Activated naive CD4-positive, alpha-beta T cell treated with anti-CD3 and anti-CD28 coated beads, Interleukin-2, amount 50 U/mL, for 72 hours (primary cell): ENCODE data around the gene USF1. TPM values are rescaled to one million over a fixed set of nuclear protein-coding genes. Genes with fewer than 3 reads are reported as not detected.

ENCODE experiments used
- ATAC-seq, 2 donors: fragments of 150-1000 bp; cut with Tn5 transposase; 2 replicates each; pipeline ENCODE4 v1.10.0; 2021; ENCODE audit warnings: mild to moderate bottlenecking in 2 of 2, moderate library complexity in 2 of 2
- DNase-seq, 2 donors: peaks; one replicate each; pipeline ENCODE4 v3.0.0; 2021 to 2022; ENCODE audit warnings: low spot score in 2 of 2
- H3K27ac Mint-ChIP-seq, 2 donors: one replicate each; pipeline ENCODE4 v1.8.0; 2022; ENCODE audit warnings: mild to moderate bottlenecking in 2 of 2, mixed read lengths in 2 of 2
- H3K36me3 Mint-ChIP-seq, 2 donors: one replicate each; pipeline ENCODE4 v1.8.0; 2022; ENCODE audit warnings: mixed read lengths in 2 of 2
- H3K9me3 Mint-ChIP-seq, 2 donors: one replicate each; pipeline ENCODE4 v1.8.0; 2022; ENCODE audit warnings: mixed read lengths in 2 of 2
- total RNA-seq, 2 donors: library from RNA; stranded (reverse); gene quantifications; one replicate each; pipeline ENCODE4 v1.2.3, GENCODE V29; 2022

Gene USF1
- total RNA-seq, 2 donors from 2014 or later = 50.8 to 90.6 TPM

DNA sequence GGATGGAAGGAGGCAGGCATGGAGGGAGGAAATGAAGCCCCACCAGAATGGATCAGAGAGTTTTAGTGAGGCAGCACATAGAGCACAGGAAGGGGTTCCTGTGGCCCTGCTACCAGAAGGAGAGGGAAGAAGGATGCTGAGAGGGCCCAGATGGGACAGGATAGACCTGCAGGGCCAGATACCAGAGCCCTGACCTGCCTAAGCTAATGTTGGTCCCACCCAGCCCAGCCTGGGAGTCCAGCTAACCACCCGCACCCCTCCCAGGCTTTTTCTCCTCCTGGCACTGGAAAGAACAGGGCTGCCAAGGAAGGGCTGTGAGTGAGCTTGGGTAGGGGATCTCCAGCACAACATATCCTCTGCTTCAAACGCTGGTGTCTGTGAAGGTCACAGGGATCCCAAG, 36.7 kb upstream of the USF1 start:
- H3K9me3 Mint-ChIP-seq = no peaks in the 10 kb centered on the region
- ATAC-seq = no peak
- H3K27ac Mint-ChIP-seq = no peak overlapping the region
- DNase-seq = no peak
- no peaks in the 10 kb centered on the region for H3K36me3 Mint-ChIP-seq

DNA sequence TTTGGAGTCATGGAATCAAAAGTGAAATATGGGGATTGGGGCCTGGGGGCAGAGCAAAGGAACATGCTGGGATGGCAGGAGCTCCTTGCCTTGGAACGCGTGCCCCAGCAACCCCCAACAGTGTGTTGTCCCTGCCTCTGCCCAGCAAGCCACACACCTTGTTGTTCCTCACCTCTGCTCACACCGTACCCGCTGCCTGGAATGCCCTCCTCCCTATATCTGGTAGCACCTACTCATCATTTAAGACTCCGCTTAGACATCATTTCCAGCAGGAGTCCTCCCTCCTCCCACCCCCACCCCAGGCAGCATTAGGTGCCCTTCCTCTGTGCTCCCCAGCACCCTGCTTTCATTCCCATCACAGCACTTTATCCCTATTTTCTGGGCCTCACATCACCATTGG, 35.7 kb upstream of the USF1 start:
- no peak for DNase-seq
- ATAC-seq = no peak
- no peaks in the 10 kb centered on the region for H3K36me3 Mint-ChIP-seq
- H3K27ac Mint-ChIP-seq = peak overlapping the region in 1 of 2 donors; percentile 15
- no peaks in the 10 kb centered on the region for H3K9me3 Mint-ChIP-seq

DNA sequence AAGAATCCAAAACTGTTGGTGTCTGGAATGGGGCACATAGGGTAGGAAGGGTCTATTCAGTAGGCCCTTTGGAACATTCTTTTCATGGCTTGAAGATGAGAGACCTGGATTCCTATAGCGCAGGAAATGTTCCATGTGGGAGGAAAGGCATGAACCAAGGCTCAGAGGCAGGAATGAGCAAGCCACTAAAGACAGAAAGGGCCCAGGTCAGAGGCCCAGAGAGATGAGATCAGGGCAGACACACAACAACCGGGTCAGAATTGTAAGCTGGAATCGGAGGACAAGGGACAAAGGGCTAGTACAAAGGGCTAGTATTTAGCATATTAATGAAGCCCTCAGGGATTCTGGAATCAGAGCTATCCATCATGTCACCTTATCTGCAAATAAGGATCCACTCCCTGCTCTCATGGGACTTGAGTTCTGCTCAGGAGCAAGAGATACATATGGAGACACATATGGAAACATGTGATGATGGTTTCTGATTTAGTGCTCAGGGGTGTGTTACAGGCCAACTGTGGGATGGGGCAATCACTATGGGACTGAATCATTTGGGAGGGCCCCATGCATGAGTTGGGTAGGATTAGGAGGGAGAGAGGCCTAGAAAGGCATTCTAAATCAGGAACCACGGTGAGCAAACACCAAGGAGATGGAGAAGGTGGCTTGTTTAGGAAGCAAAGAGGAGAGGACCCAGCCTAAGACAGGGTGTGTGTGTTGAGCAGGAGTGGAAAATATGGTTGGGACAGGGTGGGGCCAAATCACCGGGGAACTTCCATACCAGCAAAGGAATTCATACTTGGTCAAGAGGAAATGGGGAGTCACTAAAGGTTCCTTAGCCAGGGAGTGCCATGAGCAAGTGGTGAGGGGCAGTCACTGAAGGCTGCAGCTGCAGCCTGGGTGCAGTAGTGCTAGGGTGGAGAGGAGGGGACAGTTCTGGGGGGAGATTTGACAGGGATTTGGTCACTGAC, 34.9 kb upstream of the USF1 start:
- H3K27ac Mint-ChIP-seq = peak overlapping the region in 1 of 2 donors; percentile 86
- ATAC-seq = peak in 1 of 2 donors; percentile 21
- no peak for DNase-seq
- H3K9me3 Mint-ChIP-seq = no peaks in the 10 kb centered on the region
- no peaks in the 10 kb centered on the region for H3K36me3 Mint-ChIP-seq

DNA sequence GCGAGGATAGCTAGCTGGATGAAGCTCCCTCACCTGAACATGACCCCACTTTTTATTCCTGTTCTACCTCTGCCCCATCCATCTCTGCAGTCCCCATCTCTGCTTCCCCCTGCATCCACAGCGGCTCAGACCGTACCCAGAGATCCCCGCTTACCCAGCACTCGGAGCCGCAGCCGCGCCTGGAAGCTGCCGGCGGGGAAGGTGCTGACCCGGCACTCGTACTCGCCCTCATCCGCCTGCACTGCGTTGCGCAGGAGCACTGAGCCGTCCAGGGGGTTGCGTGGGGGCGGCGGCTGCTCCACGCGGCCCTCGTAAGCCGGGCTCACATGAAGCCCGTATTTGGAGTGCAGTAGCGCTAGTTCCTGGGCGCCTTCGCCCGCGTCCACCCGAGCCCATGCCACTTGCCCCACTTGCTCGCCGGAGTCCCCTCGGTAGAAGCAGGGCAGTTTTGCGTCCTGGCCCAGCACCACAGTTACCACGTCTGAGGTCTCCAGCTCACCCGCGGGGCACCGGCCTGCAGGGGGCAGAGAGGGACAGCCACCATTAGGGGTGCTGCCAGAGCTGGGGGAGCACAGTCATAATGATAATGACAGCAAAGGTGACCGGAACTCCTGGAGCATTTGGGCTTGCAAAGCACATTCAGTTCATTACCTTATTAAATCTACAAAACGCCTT, 33.8 kb upstream of the USF1 start:
- DNase-seq (no peak), ATAC-seq (no peak)
- H3K27ac Mint-ChIP-seq = no peak overlapping the region
- no peaks in the 10 kb centered on the region for H3K36me3 Mint-ChIP-seq
- H3K9me3 Mint-ChIP-seq = no peaks in the 10 kb centered on the region

DNA sequence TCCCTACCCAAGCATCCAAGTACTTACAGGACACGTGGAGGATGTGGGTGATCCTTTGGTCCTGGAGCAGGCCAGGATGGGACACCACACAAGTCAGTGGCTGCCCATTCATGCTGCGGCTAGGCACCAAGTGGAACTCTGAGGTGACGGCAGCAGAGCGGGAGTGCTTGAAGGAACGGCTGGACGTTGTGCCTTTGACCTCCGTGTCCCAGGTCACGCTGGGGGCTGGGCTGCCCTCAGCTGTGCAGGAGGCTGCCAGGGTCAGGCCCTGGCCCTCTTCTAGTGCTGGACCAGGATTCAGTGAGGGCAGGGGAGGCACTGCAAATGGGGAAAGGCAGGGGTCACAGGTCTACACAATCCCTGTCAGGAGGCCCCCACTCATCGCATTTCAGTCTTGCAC, 31.6 kb upstream of the USF1 start:
- Mint-ChIP-seq H3K36me3 (no peaks in the 10 kb centered on the region), H3K27ac (no peak overlapping the region), H3K9me3 (no peaks in the 10 kb centered on the region)
- ATAC-seq = no peak
- no peak for DNase-seq

DNA sequence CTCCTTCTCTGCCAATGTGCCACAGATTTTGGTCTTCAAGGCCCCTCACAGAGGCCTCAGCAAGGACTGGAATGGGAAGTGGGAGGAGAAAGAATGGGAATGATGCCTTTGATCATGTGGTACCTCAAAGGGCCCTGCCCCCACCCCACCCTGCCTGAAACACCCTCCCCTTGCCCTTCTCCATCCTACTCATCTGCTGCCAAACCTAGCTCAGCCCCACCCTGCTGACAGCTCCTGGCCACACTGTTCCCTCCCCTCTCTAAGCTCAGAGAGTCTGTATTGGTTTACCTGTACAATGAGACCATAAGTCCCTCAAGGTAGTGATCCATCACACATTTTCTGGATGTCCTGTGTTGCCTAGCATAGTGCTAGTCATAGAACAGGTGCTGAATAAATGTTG, 30.6 kb upstream of the USF1 start:
- no peak overlapping the region for H3K27ac Mint-ChIP-seq
- ATAC-seq = no peak
- no peaks in the 10 kb centered on the region for H3K9me3 Mint-ChIP-seq
- no peak for DNase-seq
- H3K36me3 Mint-ChIP-seq = no peaks in the 10 kb centered on the region

DNA sequence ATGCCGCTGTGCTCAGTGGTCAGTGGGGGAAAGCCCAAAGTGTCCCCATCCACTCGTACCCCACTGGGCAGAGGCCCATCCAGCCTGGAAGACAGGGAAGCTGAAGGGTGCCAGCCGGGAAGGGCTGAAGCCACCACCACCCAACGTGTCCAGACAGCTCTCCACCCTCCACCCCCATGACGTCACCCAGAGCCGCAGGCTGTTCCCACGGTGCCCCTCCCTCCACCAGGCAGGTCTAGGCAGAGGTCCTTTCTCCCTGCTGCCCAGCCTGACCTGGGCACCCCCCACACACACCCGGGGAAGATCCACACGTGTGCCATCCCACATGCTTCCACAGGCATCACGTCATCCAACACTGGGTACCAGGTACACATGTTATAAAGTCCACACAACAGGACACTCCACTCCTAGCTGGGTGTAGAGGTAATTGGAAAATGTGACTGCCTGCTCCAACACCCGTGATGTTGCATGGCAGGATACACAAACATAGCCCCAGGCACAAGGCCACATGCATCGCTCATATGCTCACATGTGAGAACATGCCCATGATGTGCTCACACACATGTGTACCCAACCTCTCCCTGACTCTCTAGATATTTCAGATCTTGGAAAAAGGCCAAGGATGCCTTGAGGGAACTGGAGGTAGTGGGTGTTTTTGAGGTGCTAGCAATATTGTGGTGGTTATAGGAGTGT, 29.0 kb upstream of the USF1 start:
- peak overlapping the region; percentile 55 to 71 for H3K27ac Mint-ChIP-seq
- ATAC-seq (no peak), DNase-seq (no peak)
- no peaks in the 10 kb centered on the region for H3K9me3 Mint-ChIP-seq
- H3K36me3 Mint-ChIP-seq = no peaks in the 10 kb centered on the region

DNA sequence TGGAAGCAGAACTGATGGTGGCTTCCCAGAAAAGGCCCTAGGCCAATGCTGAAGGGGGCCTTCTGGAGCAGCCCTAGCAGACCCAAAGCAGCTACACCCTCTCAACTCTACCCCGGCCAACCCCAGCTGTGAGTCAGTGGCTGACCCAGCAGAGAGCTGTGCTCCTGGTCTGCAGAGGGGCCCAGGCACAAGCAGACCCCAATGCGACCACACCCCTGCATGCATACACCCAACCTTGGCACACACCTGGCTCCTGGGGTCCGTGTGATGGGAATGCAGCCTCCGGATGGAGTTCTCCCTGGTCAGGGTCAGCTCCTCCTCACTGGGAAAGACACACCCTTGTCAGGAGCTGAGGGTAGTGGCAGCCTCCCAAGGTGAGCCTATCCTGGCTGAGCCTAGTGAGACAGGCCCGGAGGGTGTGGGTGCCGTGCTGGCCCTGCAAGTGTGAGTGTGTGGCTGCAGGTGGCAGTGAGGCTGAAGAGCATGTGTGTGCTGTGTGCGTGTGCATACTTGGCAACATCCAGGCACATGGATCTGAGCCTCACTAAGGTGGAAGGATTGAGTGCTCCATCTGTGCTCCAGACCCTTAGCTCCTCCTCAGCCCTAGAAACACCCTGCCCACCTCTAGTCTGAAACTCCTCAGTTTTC, 27.8 kb upstream of the USF1 start:
- H3K36me3 Mint-ChIP-seq = peaks cover 10 to 12% of the 10 kb centered on the region in 2 donors
- ATAC-seq = no peak
- peak overlapping the region; percentile 62 to 71 for H3K27ac Mint-ChIP-seq
- no peaks in the 10 kb centered on the region for H3K9me3 Mint-ChIP-seq
- DNase-seq = no peak

DNA sequence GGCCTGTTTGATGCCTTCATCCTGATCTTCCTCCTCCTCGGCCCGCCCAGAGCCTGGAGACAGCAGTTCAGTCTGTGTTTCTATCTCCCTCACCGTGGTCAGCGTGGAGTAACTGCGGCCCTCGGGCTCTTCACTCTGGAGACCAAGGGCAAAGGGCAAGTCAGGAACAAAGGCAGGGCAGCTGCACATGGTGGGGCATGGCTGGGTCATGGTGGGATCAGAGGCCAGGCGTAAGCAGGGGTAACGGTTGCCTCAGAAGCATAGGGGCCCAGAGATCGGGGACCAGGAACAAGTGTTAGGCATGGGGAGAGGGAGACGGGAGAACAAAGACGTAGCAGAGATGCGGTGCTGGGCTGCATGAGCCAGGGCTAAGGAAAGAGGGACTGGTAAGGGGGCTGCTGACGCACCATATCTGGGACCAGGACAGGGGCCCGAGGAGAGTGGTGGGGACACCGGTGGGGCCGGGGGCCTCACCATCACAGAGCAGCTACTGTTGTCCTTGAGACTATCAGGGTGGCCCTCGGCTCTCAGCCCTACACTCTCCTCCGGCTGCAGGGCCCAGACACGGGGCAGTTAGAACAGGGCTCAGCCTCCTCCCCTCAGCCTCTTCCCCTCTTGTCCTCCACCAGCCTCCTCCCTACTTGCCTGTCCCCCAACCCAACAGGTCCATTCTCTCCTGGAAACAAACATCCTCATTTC, 27.1 kb upstream of the USF1 start:
- DNase-seq = no peak
- Mint-ChIP-seq H3K36me3 (peaks cover 14 to 19% of the 10 kb centered on the region in 2 donors), H3K9me3 (no peaks in the 10 kb centered on the region), H3K27ac (peak overlapping the region; percentile 62 to 71)
- no peak for ATAC-seq

DNA sequence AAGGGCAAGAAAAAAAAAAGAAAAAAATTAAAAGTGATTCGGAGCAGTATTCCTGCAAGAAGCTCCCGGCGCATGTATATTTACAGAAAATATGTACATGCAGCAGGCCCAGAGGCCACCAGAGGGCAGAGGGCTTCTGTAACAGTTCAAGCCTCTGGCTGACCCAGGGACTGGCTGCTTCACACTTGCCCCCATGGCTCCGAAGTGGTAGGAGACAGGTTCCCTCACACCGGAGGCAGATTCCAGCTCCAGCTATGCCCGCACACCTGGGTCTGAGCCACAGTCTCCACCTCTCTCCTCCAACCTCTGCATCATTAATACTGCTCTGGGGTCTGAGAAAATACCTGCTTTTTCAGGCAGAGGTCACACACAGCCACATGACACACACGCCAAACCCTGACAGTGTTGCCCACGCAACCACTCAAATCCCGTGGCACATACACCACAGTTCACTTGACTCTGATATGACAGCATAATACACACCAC, 26.2 kb upstream of the USF1 start:
- peaks cover 23 to 28% of the 10 kb centered on the region in 2 donors for H3K36me3 Mint-ChIP-seq
- ATAC-seq (no peak), DNase-seq (peak in 1 of 2 donors; percentile 51)
- H3K9me3 Mint-ChIP-seq = no peaks in the 10 kb centered on the region
- peak overlapping the region; percentile 28 to 65 for H3K27ac Mint-ChIP-seq

DNA sequence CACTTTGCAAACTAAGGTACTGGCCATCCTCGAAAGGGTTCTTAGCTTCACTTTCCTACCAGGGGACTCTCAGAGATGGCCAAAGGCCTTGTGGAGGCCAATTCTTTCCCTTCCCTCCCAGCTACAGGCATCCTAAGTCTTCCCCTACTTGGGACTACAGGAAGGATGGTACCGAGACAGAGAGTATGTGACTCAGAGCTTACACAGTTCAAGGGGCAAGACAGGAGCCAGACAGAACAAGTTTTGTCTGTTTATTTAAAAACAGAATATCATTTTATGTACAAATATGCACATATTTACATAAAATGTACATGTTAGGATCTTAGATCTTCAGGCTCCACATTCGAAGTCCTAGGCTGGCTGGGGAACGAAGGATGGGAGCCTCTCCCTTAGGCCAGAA, 25.0 kb upstream of the USF1 start:
- peaks cover 30 to 40% of the 10 kb centered on the region in 2 donors for H3K36me3 Mint-ChIP-seq
- H3K9me3 Mint-ChIP-seq = no peaks in the 10 kb centered on the region

DNA sequence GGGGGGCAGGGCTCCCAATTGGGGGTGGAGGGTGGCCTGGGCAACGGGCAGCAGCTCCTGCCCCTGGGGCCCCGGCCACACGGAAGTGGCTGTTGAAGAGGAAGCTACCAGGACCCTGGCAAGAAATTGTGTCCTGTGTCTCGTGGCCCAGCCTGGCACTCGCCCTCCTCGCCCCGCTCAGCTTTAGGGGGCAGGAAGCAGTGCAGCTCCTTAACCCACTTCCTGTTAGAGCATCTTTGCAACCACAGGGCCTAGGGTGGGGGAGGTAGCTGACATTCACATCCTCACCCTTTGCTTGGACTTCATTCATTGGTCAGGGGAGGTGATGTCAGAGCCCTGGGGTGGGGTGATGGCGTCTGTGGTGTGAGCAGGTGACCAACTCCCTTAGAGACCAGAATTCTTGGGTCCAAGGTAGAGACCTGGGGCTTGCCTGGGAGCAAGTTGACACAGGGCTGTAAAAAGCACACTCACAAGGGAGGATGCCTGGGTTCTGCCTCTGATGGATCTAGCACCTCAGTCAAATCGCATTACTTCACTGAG, 24.0 kb upstream of the USF1 start, which contains the start of gene ARHGAP30:
Gene ARHGAP30 (minus strand): TSS at position 161 of the 540 bp plus-strand sequence. CDS start 267 bp downstream, outside the sequence.
- ATAC-seq = peak; percentile 82 to 83
- H3K27ac Mint-ChIP-seq = peak within 1 kb of the TSS; percentile 95 to 97
- H3K36me3 Mint-ChIP-seq = peaks cover 30 to 40% of the 10 kb centered on the region in 2 donors
- no peaks in the 10 kb centered on the region for H3K9me3 Mint-ChIP-seq
- peak; percentile 78 to 91 for DNase-seq

More for the DNA sequence above, 25.0 kb upstream of the USF1 start:
- no peak for DNase-seq
- peak overlapping the region in 1 of 2 donors; percentile 97 for H3K27ac Mint-ChIP-seq
- no peak for ATAC-seq

DNA sequence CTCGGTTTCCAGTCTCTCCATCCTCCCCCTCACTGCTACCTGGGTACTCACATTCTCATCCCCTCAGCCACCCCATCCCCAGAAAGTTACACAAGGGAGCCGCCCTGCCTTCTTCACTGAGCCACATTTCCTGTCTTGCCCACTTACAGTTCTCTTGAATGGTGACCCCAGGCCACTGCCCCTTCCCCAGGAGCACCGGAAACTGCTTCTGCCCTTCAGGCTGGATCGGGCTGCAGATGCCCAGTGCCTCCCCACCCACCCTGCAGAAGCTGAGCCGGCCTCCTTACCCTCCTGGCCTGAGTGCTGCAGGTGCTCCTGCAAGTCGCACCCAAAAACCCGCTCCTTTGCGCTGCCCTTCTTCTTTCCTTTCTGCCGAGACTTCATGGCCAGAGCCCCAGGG, 23.5 kb upstream of the USF1 start:
- H3K27ac Mint-ChIP-seq = peak overlapping the region; percentile 95 to 97
- ATAC-seq (peak in 1 of 2 donors; percentile 0), DNase-seq (peak in 1 of 2 donors; percentile 65)
- peaks cover 33 to 45% of the 10 kb centered on the region in 2 donors for H3K36me3 Mint-ChIP-seq
- H3K9me3 Mint-ChIP-seq = no peaks in the 10 kb centered on the region

DNA sequence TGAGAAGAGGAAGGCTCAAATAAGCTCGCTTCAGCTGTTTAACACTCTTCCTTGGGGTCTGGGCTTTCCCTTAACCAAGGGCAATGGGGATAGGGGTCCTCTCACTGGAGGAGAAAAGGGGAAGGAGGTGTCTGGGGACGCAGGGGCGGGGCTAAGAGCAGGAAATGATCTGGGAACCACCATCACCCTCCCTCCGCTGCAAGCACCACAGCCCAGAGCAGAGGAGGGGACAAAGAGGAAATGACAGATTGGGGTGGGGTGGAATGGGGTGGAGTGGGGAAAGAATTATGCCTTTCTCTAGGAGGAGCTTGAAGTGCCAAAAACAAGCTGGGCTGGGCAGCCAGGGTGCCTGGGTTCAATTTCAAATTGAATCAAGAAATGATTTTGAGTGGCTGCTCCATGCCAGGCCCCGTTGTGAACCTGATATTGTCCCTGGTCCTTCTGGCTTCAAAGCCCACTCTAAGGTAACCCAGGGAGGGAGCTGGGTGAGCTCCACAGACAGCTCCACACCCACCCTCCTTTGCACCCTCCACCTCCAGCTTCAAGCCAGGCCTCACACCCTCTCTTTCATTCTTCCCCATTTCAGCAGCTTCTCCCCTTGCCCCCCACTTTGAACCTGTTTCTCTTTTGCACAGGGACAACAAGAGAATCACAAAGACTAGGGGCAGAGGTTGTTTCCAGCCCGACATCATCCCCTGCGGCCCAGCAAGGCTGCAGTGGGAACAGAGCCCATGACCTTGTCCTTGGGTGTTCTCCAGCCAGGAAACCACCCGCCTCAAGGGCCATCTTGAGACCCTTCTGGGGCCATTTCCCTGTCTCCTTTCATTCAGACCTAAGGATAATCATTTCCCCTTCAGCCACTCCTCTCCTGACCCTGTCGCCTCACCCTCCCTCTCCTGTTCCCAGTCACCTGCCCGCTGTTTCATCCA, 22.8 kb upstream of the USF1 start:
- Mint-ChIP-seq H3K27ac (peak overlapping the region; percentile 95 to 97), H3K9me3 (no peaks in the 10 kb centered on the region), H3K36me3 (peaks cover 38 to 49% of the 10 kb centered on the region in 2 donors)
- ATAC-seq = peak; percentile 64 to 81
- DNase-seq = peak; percentile 75 to 86
